Hematopoietic multipotent progenitor cell (in vitro differentiated cells): ENCODE results near the gene THRB. TPM values are rescaled to one million over a fixed set of nuclear protein-coding genes. Genes with fewer than 3 reads are reported as not detected.

Experiments used
- DNase-seq, 3 donors: peaks; one replicate each; pipeline ENCODE4 v3.0.0-alpha.2; 2011 to 2015; ENCODE audit warnings: low read depth in 2 of 3, low spot score in 2 of 3
- total RNA-seq: library from RNA; depleted of rRNA; stranded (reverse); fragments of >200 nt; gene quantifications from one replicate; pipeline ENCODE4 v1.2.3, GENCODE V29; 2012

THRB gene
- total RNA-seq, 1 donor = 5.7 TPM

DNA sequence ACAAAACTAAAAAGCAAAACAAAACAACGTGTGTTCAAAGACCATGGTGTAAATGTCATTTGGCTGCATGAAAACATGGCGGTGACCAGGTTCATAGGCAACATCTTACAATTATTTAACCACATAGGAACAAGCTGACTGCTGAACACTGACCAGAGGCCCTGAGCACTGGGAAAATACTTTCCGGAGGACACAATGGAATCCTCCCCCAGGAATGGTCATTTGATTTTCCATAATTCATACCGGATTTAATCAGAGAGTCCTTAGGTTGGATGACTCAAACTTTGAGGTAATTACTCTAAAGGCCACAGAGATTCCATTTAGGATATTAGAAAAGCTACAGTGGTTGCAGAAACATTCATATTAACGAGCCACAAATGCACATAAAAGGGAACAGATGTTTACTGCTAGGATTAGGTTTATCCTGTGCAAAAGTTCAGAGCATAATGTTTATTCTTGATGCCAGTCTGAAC, 294.8 kb downstream of the THRB start:
- DNase-seq = no peak

DNA sequence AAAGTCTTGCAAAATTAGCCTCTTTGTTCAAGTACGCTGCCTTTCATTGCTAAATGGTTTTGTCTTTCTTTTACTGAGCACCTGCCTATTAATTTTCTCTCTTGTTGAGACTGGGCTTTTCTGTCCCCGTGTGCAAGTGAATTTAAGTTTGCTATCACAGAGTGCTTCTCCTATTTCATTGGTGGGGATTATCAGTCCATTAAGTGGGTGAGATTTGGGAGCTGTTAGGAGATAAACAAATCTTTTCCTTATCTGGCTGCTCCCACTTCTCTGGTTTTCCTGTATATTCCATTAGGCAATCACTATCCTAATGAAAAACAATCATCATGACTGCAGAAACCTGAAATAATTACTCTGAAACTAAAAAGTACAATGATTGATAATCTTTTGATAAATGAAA, 295.4 kb downstream of the THRB start:
- DNase-seq = no peak

DNA sequence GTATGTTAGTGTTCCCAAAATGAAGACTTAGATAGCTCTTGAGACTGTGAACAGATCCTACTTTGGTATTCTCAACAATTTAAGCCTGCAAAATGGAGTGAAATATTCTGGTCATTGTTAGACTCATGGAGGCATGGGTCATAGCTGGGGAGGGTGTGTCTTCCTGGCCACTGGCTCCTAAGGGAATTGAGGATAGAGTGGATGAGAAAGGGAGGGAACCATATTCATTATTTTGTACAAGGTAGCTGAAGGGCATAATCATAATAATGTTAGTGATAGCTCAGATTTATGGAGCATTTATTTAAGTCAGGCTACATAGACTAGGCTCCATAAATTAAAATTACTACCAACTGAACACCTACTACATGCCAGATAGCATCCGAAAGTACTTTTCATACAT, 295.9 kb downstream of the THRB start:
- no peak for DNase-seq

DNA sequence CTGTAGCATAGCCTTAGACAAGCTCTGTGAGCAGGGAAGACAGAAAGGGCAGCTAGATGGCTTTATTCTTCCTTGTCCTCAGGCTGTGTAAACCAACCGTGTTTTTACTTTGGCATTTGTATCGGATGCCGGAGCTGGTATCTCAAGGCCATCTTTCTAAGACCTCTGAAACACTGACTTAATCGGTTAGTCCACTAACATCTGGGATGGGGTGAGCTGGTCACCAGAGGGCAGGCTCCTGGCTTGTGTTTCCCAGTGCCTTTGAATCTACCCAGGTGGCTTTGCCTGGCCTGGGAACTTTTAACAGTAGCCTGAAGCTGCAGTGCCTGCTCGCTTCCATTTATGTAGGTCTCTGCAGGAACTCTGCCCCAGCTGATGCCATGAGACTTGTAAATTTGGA, 296.8 kb downstream of the THRB start:
- DNase-seq = no peak

DNA sequence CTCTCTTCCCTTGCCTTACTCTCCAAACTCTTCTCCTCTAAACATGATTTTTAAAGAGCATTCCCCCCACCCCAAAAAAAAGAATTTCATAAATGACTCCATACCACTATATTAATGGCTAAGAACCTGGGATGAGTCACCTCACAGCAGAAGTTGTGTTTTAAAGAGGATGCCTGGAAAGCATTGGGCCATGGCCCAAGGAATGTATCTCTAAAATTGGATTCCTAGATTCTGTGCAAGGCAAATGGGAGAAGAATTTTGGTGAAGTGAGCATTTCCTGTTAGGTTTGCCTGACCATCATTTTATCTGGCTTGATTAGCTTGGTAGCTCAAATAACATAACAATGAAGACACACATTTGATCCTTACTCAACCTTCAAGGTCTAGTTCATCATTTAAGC, 298.1 kb downstream of the THRB start:
- DNase-seq = no peak

DNA sequence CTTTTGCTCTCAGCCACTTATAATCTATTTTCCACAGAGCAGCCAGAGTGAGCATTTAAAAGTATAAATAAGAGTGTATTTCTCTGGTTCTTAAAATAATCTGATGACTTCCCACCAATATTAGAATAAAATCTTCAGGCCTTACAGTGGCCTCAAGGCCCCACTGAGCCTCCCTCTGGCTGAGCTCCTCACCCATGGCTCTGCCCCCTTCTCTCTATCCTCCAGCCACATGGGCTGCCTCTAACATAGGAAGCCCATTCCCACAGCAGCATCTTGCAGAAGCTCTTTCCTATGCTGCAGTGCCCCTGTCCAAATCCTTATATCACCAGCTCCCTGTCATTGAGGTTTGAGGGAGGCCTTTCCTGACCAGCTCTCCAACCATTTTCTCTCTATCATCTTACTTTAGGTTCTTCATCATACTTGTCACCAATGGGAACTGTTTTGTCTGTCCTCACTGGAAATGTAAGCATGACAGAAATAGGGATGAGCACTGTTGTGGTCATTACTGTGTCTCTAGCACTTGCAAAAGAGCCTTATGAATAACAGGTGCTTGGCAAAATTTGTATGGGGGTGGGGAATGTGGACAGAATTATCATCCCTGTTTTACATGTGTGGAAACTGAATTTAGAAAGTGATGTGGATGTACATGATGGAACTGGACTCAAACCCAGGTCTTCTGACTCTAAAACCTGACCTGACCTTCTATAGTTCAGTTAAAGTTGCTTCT, 299.0 kb downstream of the THRB start:
- DNase-seq = no peak

DNA sequence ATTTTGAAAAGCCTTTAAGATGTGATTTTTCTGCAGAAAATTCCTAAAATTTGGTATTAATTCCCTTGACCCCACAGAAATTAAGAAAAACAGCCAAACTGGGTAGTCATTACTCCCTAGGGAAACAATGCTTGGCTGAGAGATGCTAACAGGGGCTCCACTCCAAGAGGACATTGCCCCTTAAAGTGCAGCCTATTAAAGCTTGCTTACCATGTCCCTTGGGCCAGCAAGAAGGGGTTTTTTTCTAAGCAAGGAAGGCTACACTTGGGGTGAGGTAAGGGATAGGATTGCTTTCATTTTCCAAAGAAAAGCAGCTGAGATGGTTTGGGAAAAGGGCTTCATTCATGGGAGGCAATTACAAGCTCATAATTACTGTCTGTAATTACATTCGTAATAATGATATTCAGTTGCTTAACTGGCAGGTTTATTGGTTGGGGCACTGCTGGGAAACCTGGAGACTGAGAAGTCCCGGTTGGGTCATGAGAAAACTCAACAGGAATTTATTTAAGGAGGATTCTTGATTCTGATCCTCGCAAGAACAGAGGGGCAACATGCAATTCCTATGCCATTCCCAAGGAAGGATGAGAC, 302.1 kb downstream of the THRB start:
- DNase-seq = no peak

DNA sequence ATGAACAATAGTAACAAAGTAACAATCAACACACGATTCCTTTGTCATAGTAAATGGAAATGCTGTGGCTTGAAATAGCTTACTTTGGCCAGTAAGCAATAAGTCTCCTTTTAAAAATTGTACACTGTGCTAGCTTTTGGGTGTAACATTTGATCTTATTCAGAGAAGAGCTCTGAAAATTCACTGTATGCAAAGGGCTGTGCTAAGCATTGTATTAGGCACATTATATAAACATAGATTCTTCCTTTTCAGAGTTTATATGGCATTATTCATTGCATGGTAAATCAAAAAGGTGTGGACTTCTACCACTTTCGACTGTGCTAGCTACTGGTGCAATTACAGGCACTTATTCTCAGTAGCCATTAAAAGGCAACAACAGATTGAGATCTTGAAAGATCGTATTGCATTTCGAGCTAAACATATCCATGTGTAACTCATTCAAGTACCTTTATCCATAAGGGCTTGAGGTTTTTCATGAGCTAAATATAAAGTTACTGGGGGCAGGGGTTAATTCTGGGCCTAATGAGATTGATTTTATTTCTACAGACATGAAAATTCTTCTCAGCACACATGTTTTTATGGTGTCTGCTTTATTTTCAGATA, 302.7 kb downstream of the THRB start:
- DNase-seq = no peak

DNA sequence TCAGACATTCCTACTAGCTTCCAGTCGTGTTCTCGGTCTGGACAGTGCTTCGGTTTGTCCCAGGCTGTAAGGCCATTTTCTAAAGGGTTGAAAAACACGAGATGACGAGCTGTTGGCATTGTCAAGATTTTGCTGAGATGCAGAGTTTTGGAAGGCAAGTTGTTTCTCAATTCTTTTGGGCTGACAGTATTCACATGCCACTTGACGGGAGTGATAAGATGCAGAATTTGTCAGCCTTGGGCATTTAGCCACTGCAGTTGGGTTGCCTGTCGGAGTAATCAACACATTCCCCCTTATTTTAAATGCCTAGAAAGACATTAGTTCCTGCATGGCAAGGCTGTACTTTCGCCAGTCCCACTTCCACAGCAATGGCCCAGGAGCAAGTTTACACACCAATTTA, 304.4 kb downstream of the THRB start:
- DNase-seq = no peak

DNA sequence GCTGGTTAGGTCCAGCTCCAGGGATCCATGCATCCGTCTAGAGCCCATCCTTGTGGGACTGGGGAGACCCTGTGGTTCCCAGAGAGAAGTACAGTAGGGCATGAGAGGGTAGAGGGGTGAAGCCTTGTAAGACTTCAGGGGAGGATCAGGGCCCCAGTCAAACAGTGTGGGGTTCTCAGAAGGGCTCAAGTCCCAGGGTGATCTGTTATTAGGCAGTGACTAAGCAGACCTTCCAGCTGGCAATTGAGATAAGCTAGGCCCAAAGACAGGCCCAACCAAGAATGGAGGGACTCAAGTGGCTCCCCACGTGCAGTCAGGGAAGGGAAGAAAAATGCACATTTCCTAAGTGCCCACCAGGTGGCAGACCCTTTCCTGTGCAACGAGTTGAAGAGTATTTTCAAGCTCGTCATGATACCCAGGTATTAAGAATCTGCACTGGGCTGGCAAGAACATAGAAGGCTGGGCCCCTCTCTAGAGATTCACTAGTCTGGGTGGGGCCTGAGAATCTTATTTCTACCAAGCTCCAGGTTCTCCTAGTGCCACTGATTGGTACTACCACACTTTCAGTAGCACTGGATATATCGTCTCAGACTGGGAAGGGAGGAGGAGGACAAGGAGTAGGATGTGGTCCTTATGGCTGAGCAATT, 308.8 kb downstream of the THRB start:
- peak in 2 of 3 donors; percentile 78 to 90 for DNase-seq

DNA sequence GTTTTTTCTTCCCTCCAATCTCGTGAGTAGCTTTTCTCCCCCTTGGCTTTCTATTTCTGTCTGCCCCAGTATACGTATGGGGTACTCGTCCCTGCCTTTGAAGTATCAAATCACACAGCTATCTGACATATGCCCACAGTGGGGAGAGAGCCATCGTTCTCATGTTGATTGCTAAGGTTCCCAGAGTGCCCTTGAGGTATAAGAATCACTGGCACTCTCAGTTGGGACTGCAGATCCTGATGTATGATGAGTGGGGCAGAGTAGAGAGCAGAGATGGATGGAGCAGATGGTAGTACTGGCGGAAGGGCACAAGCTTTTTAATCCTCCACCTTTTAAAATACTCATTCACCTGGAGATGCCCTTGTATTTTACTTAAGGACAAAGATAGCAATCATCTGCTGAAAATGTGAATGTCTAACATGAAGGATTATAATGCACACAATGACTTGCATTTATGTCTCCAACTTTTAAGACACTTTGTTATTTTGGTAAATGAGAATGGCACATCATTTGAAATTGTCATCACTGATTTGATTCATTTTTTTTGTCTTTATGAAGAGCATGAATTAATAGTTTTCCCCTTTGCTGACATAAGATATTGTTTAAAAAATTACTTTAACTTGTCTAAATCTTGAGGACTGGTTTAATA, 310.0 kb downstream of the THRB start:
- DNase-seq = no peak

DNA sequence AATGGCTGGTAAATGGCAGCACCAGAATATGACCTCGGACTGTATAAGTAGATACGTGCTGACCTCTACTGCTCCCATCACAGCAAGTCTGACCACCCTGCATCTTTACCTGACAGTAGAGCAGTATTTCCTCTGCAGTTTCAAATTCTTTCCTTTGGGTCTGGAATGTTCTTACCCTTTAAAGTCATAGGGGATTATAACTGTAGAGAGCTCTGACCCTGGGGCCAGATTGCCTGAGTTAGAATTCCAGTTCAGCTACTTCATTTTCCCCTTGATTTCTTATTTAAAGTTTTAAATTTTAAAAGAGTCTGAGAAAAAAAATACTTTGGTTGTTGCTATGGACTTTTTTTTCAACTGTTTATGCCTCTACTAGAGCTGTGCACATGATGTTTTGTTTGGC, 311.9 kb downstream of the THRB start:
- DNase-seq = no peak

DNA sequence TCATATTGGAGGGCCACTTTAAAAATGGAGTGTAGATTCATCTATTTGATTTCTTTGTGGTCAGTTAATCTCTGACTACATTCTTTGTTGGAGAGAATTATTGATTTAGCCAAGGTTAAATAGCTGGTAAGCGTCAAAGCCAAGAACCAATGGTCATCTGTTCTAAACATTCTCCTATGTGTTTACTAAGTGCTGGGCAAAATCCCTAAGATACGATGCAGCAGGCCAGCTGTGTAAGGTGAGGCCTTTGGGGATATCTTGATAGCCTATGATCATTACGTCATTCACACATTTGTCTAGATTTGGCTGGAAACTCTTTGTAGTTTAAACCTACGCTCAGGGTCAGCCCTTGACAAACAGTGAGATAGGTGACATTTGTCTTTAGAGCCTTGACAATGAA, 313.4 kb downstream of the THRB start:
- no peak for DNase-seq

DNA sequence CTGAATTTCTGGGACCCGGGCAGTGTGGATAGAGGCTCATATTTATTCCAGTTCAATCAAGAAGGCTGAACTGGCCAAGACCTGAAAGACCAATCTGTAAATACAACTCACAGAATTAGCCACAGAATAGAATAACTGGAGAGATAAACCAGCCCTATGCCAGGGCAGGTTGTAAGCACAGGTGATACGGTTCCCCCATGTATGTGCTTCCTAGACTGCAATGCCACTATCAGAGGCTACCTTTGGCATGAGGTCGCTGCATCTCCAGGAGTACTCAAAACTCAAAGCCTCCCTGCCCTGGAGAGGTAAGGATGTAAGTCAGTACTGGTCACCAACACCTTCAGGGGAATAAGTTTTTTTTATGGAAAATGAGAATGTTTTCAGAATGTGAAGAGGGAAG, 314.0 kb downstream of the THRB start:
- DNase-seq = no peak

DNA sequence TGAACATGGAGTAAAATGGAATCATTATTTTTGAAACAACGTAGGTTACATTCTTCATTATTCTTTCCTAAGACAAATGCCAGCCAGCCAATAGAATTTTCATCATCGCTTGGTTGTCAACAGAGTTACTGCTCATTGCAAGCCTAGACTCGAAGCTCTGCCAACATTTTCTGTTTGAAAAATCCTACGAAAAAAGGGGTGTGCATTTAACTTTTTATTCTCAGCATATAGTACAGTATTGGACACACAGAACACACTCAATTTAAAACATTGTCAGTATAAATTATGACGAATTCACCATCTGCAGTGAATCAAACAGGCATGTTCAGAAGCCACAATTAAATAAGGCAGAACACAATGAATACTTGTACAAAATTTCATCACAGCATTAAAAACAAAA, 317.4 kb downstream of the THRB start:
- DNase-seq = no peak

DNA sequence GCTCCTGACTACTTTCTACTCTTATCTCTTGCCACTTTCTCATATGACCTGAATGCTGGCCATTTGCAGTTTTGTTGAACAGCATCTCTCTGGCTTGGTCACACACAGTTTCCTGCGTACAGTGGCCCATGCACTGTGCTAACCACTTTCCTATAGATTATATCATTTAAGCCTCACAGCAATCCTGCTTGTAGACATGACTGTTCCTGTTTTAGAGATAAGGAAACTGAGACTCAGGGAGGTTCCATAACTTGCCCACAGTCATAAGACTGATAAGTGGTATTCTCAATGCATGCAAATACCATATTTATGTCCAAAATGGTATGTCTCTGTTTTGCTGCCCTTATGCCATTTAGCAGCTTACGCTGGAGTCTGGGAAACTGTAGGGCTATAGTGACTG, 320.0 kb downstream of the THRB start:
- DNase-seq = no peak

DNA sequence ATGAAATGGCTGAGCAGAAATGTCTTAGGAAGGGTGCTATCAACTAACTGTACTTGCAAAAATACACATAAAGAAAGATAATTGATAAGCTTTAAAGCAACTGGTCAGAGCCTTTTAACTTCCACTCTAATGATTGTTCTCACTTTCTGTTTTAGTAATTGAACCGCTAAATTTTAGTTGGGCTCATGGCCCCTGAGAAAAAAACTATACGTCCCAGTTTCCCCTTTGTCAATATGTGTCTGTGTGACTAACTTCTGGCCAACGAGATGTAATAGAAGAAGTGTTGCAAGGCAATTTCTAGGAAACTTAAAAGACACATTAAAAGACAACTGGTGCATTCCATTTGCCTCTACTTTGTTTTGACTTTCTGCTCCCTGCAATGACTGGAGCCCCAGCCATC, 325.7 kb downstream of the THRB start:
- no peak for DNase-seq

DNA sequence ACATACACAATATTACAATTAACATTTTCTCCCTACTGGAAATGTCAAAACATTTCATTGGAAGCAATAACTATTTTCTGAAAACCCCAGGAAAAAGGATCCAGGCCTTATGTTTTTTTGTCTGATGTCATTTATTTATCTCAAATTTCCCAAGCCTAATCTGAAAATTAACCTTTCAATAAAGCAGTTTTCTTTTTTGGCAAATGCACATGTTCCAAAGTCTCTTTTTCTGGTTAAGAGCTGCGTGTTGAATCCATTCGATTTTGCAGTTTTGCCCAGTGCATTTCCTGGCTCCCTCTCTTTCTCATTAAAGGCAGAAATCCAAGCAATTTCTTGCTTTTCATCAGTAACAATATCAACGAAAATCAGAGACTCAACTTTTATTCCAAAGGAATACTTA, 327.2 kb downstream of the THRB start:
- DNase-seq = no peak

DNA sequence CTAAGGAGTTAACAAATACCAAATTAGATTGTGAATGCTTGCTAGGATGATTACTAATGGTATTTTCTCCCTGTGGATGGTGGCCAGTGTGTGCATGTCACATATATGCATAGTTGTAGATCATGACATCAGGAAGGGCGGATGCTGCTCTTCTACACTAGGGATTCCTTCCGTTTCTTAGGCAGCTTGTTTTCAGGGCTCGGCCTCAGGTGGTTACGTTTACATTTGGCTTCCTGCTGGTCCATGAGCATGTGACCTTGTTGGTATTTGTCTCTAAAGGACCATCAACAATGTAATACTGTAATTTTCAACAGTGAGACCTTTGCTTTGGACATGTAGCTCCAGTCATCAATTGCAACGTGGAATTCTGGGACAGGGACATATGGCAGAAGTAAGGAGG, 328.1 kb downstream of the THRB start:
- DNase-seq = no peak

DNA sequence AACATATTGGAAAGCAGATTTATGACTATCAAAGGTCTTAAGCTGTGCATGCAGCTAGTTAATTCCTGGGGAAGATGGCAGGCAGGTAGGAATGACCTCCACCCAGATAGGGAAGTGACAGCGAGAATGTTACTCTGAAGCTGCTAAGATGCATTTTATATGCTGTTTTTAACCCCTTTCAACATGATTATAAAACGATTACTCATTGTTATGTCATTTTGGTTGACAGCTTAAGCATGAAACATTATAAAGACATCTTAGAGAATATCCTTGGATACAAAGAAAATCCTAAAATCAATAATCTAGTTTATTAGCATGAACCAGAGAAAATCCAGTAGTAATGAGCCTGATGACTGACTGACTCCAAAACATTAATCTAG, 329.1 kb downstream of the THRB start:
- no peak for DNase-seq

DNA sequence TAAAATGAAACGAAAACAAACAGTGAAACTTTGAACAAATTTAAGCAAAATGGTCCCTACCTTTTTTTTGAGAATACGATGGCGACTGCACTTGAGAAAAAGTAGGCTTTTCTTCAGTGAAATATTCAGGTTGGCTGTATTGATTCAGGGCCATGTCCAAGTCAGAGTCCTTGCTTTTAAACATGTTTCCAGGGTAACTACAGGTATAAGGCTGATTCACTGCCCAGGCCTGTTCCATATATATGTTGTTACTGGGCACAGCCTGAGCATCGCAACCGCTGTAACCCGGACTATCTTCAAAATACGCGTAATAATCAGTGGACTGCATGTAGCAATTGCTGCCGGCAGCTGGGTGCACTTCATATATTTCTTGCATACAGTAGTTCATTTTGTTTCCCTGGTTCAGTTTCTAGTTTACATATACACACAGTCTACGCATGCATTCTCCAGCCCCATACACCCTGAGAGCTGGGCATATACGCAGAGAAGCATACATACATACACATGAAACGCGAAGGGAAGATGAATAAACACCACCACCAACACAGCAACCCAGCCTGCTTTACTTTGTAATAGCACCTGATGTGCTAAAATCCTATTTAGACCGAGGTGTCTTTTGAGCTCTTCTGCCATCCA, 329.6 kb downstream of the THRB start:
- no peak for DNase-seq
